Measurements from ENCODE around the gene LRRC32.

GRCh38 chr11:76685831-76686230 is 15.3 kb upstream of the LRRC32 start:
- TF ChIP-seq ARNT (IDR thresholded peaks at IDR 0.05): no peak
- TF ChIP-seq SUZ12 (IDR thresholded peaks at IDR 0.05): no peak

Data from HEK293T (cell line).